ENCODE data around the gene TIMM21.

- TF ChIP-seq CTCF (IDR thresholded peaks at IDR 0.05) (peak in 2 of 7 experiments; percentile 16 to 25), POLR2A (IDR thresholded peaks at IDR 0.05) (peak; percentile 31 to 72 (median 60))
Measured at GRCh38 chr18:74147779-74148542, at the start of gene TIMM21, which contains the start of gene FBXO15.

Measured in body of pancreas (tissue), 4 donors.